ENCODE results near the gene HHLA2. TPM values are rescaled to one million over a fixed set of nuclear protein-coding genes. Genes with fewer than 3 reads are reported as not detected.
"Not testable (repeated sequence)": the region's sequence is repeated elsewhere in the genome, so short reads cannot be mapped to it uniquely, and the experiment has no call there.

HHLA2 gene
- total RNA-seq, 1 donor from 2014 or later = not detected

- no peak for DNase-seq (ENCODE audit: low spot score, unreplicated experiment)
- Mint-ChIP-seq H3K27ac (no peak overlapping the region), H3K36me3 (ENCODE audit: insufficient read depth) (peaks cover 3% of the 10 kb centered on the region), H3K27me3 (no peaks in the 10 kb centered on the region), H3K4me3 (ENCODE audit: low read depth) (no peak overlapping the region), H3K4me1 (ENCODE audit: low read depth) (peaks cover 14% of the 10 kb centered on the region), H3K9me3 (ENCODE audit: low read depth) (peaks cover 18% of the 10 kb centered on the region)
- TF ChIP-seq CTCF (IDR thresholded peaks at IDR 0.05; ENCODE audit: unreplicated experiment) = no peak
These were observed 24.7 kb upstream of the HHLA2 start for GRCh38 chr3:108271626-108272025.

GRCh38 chr3:108279066-108279465 is 17.3 kb upstream of the HHLA2 start:
- Mint-ChIP-seq H3K4me1 (ENCODE audit: low read depth) (peaks cover 24% of the 10 kb centered on the region), H3K9me3 (ENCODE audit: low read depth) (peaks cover 13% of the 10 kb centered on the region)
- not testable (repeated sequence) for H3K27me3 Mint-ChIP-seq; H3K27ac Mint-ChIP-seq; H3K4me3 Mint-ChIP-seq (ENCODE audit: low read depth); H3K36me3 Mint-ChIP-seq (ENCODE audit: insufficient read depth); DNase-seq (ENCODE audit: low spot score, unreplicated experiment)

GRCh38 chr3:108280476-108280875 is 15.9 kb upstream of the HHLA2 start:
- peaks cover 13% of the 10 kb centered on the region for H3K9me3 Mint-ChIP-seq (ENCODE audit: low read depth)
- H3K4me3 Mint-ChIP-seq (ENCODE audit: low read depth) = no peak overlapping the region
- no peak overlapping the region for H3K27ac Mint-ChIP-seq
- H3K4me1 Mint-ChIP-seq (ENCODE audit: low read depth) = peaks cover 18% of the 10 kb centered on the region
- no peak for TF ChIP-seq CTCF (IDR thresholded peaks at IDR 0.05; ENCODE audit: unreplicated experiment)
- H3K36me3 Mint-ChIP-seq (ENCODE audit: insufficient read depth) = peaks cover 8% of the 10 kb centered on the region
- DNase-seq (ENCODE audit: low spot score, unreplicated experiment) = no peak
- H3K27me3 Mint-ChIP-seq = no peaks in the 10 kb centered on the region

- peaks cover 16% of the 10 kb centered on the region for H3K9me3 Mint-ChIP-seq (ENCODE audit: low read depth)
- H3K36me3 Mint-ChIP-seq (ENCODE audit: insufficient read depth) = peaks cover 9% of the 10 kb centered on the region
- peaks cover 11% of the 10 kb centered on the region for H3K4me1 Mint-ChIP-seq (ENCODE audit: low read depth)
- H3K27ac Mint-ChIP-seq = no peak overlapping the region
- no peak for DNase-seq (ENCODE audit: low spot score, unreplicated experiment)
- TF ChIP-seq CTCF (IDR thresholded peaks at IDR 0.05; ENCODE audit: unreplicated experiment) = no peak
- no peak overlapping the region for H3K4me3 Mint-ChIP-seq (ENCODE audit: low read depth)
- H3K27me3 Mint-ChIP-seq = no peaks in the 10 kb centered on the region
These were observed 14.7 kb upstream of the HHLA2 start for GRCh38 chr3:108281670-108282069.

- DNase-seq (ENCODE audit: low spot score, unreplicated experiment) = no peak
- H3K27me3 Mint-ChIP-seq = no peaks in the 10 kb centered on the region
- peak overlapping the region; percentile 62 for H3K27ac Mint-ChIP-seq
- peaks cover 14% of the 10 kb centered on the region for H3K9me3 Mint-ChIP-seq (ENCODE audit: low read depth)
- no peak for TF ChIP-seq CTCF (IDR thresholded peaks at IDR 0.05; ENCODE audit: unreplicated experiment)
- peaks cover 8% of the 10 kb centered on the region for H3K36me3 Mint-ChIP-seq (ENCODE audit: insufficient read depth)
- H3K4me3 Mint-ChIP-seq (ENCODE audit: low read depth) = no peak overlapping the region
- H3K4me1 Mint-ChIP-seq (ENCODE audit: low read depth) = peaks cover 11% of the 10 kb centered on the region
These were observed 13.3 kb upstream of the HHLA2 start for GRCh38 chr3:108283006-108283405.

GRCh38 chr3:108283989-108284388 is 12.4 kb upstream of the HHLA2 start:
- Mint-ChIP-seq H3K27me3 (no peaks in the 10 kb centered on the region), H3K4me1 (ENCODE audit: low read depth) (peaks cover 11% of the 10 kb centered on the region), H3K27ac (no peak overlapping the region), H3K36me3 (ENCODE audit: insufficient read depth) (peaks cover 6% of the 10 kb centered on the region), H3K4me3 (ENCODE audit: low read depth) (no peak overlapping the region), H3K9me3 (ENCODE audit: low read depth) (peaks cover 10% of the 10 kb centered on the region)
- no peak for DNase-seq (ENCODE audit: low spot score, unreplicated experiment)
- no peak for TF ChIP-seq CTCF (IDR thresholded peaks at IDR 0.05; ENCODE audit: unreplicated experiment)
